Measurements from ENCODE around the gene TRIM40. TPM values are rescaled to one million over a fixed set of nuclear protein-coding genes. Genes with fewer than 3 reads are reported as not detected.
A peak's percentile ranks its signal among the peaks of the same experiment; 100 is the strongest.
"Not testable (repeated sequence)": the region's sequence is repeated elsewhere in the genome, so short reads cannot be mapped to it uniquely, and the experiment has no call there.

TRIM40 gene
- total RNA-seq, 2 experiments from 2014 or later: not detected

DNA sequence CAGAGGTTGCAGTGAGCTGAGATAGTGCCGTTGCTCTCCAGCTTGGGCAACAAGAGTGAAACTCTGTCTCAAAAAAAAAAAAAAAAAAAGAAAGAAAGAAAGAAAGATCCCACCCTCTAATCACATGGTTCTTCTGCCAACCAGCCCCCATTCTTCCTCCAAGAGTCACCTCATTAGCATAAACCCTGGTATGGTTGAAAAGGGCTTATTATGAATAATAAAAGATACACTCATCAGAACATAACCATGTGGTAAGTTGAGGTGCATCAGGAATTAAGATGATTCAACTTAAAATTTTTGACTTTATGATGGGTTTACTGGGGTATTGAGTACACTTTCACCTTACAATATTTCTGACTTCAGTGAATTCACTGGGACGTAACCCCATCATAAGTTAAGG is 793 bp upstream of the TRIM40 start:
- no peak overlapping the region for H3K4me3 Mint-ChIP-seq
- DNase-seq (no peak), ATAC-seq (no peak)
- ChIA-PET POLR2A (no interaction called here), CTCF (interaction anchor here (1.0 to 2.2 kb wide), 2 partner anchors 9 to 31 kb away, joined by 3 to 10 read pairs; no protein-coding TSS in a partner anchor)
- H3K4me1 Mint-ChIP-seq: peaks cover 16% of the 10 kb centered on the region
- H3K27ac Mint-ChIP-seq: no peak overlapping the region
- no peaks in the 10 kb centered on the region for H3K36me3 Mint-ChIP-seq (ENCODE audit: low read depth)
- peaks cover 47% of the 10 kb centered on the region for H3K27me3 Mint-ChIP-seq
- intact Hi-C loops (cut with DNase I, micrococcal nuclease): no loop called here
- H3K9me3 Mint-ChIP-seq (ENCODE audit: low read depth): no peaks in the 10 kb centered on the region

DNA sequence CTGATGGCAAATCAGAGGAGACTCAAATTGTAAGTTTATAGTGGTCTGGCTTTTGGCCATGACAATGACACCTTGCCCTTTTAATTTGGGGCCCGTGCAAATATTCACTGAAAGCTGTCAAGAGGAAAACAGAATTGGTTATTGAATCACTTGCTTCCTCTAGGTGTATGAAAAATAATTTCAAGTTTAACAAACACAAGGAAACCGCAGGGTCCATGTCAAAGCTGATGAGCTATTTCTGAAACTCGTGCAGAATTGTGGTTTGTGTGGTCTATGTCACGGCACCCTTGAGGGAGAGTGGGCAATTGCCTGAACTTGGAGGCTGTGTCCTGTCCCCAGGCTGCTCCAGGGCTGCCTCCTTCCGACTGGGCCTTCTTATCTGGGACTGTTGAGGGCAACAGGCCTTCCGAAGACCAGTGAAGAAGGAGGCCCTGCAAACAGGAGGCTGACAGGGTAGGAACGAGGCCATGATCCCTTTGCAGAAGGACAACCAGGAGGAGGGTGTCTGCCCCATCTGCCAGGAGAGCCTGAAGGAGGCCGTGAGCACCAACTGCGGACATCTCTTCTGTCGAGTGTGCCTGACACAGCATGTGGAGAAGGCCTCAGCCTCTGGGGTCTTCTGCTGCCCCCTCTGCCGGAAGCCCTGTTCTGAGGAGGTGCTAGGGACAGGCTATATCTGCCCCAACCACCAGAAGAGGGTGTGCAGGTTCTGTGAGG is 788 bp downstream of the TRIM40 start:
- intact Hi-C loops (cut with DNase I, micrococcal nuclease): no loop called here
- POLR2A ChIA-PET: no interaction called here
- H3K27me3 Mint-ChIP-seq: peaks cover 40% of the 10 kb centered on the region

DNA sequence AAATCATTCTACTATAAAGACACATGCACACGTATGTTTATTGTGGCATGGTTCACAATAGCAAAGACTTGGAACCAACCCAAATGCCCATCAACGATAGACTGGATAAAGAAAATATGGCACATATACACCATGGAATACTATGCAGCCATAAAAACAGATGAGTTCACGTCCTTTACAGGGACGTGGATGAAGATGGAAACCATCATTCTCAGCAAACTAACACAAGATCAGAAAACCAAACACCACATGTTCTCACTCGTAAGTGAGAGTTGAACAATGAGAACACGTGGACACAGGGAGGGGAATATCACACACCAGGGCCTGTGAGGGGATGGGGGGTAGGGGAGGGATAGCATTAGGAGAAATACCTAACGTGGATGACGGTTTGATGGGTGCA is 4.3 kb downstream of the TRIM40 start:
- H3K4me1 Mint-ChIP-seq; intact Hi-C loops (cut with DNase I, micrococcal nuclease); ATAC-seq; POLR2A ChIA-PET; H3K9me3 Mint-ChIP-seq (ENCODE audit: low read depth); DNase-seq; H3K27ac Mint-ChIP-seq; CTCF ChIA-PET; H3K4me3 Mint-ChIP-seq; H3K36me3 Mint-ChIP-seq (ENCODE audit: low read depth): not testable (repeated sequence)
- peaks cover 42% of the 10 kb centered on the region for H3K27me3 Mint-ChIP-seq

More for the DNA sequence above, 788 bp downstream of the TRIM40 start:
- Mint-ChIP-seq H3K36me3 (ENCODE audit: low read depth) (no peaks in the 10 kb centered on the region), H3K9me3 (ENCODE audit: low read depth) (no peaks in the 10 kb centered on the region), H3K4me3 (no peak overlapping the region), H3K27ac (no peak overlapping the region), H3K4me1 (peaks cover 6% of the 10 kb centered on the region)
- CTCF ChIA-PET: interaction anchor here (2.2 kb wide), 1 partner anchor 32 kb away, joined by 10 read pairs; no protein-coding TSS in a partner anchor
- ATAC-seq: peak; percentile 47
- peak; percentile 18 for DNase-seq

DNA sequence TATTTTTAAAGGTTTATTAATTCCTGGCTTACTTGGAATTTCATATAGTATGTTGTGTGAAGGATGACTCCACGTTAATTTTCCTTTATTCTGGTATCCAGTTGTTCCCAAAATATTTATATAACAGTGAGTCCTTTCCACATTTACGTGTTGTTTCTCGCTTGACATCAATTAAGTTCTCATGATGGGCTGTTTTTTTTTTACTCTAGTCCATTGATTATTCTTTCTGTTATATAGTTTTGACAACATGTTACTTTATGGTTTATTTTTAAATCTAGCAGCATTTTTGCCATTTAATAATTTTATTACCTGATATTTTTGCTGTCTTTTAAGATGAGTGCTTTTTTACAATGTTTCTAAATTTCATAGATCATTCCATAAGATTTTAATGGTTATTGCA is 6.7 kb downstream of the TRIM40 start:
- POLR2A ChIA-PET: no interaction called here
- CTCF ChIA-PET: interaction anchor here (1.1 to 1.8 kb wide), 4 partner anchors 9 to 39 kb away, joined by 4 to 6 read pairs (median 6); no protein-coding TSS in a partner anchor
- DNase-seq (no peak), ATAC-seq (no peak)
- no peaks in the 10 kb centered on the region for H3K4me1 Mint-ChIP-seq
- H3K36me3 Mint-ChIP-seq (ENCODE audit: low read depth): no peaks in the 10 kb centered on the region
- no peak overlapping the region for H3K4me3 Mint-ChIP-seq
- H3K27ac Mint-ChIP-seq: no peak overlapping the region
- no peaks in the 10 kb centered on the region for H3K9me3 Mint-ChIP-seq (ENCODE audit: low read depth)
- peaks cover 37% of the 10 kb centered on the region for H3K27me3 Mint-ChIP-seq
- intact Hi-C loops (cut with DNase I, micrococcal nuclease): no loop called here

DNA sequence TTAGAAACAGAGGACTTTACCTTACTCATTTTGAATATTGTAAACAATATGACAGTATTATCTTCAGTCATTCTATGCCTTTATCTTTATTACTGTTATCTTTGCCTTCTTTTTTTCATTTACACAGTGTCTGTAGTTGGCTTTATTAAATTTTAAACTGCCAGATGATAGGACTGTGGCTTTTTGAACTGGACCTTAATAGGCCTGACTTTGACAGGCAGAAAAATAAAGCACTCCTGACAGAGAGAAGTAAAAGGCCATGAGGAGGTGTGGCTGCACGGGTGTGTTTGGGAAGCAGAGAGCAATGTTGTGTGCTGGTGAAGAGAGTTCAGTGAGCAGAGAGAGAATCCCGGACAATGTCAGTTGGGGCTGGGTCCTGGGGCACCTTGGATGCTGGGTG is 7.8 kb downstream of the TRIM40 start:
- ChIA-PET POLR2A (no interaction called here), CTCF (interaction anchor here (0.6 to 3.0 kb wide), 4 partner anchors 12 to 52 kb away, joined by 4 to 15 read pairs (median 6); no protein-coding TSS in a partner anchor)
- intact Hi-C loops (cut with DNase I, micrococcal nuclease): no loop called here
- H3K4me1 Mint-ChIP-seq: no peaks in the 10 kb centered on the region
- ATAC-seq (no peak), DNase-seq (no peak)
- H3K27me3 Mint-ChIP-seq: peaks cover 37% of the 10 kb centered on the region
- H3K4me3 Mint-ChIP-seq: no peak overlapping the region
- H3K36me3 Mint-ChIP-seq (ENCODE audit: low read depth): no peaks in the 10 kb centered on the region
- no peaks in the 10 kb centered on the region for H3K9me3 Mint-ChIP-seq (ENCODE audit: low read depth)
- no peak overlapping the region for H3K27ac Mint-ChIP-seq

DNA sequence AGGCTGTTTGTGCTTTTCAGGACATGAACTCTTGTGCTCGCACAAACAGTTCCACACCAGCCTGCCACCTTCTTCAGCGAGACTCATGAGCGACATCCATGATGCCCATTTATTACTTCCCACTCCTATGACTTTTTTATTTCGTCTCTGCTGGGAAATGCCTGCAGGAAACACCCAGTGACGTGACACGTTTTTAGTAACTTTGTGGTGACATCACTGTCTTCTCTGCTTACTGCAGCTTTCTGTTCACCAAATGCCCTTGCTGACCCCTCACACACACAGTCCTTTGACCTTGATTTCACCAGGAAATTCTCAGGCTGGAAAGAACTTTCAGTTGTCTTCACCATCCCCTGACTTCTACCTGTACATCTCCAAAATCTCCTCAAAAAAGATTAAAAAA is 8.9 kb downstream of the TRIM40 start:
- Mint-ChIP-seq H3K27me3 (peaks cover 32% of the 10 kb centered on the region), H3K36me3 (ENCODE audit: low read depth) (no peaks in the 10 kb centered on the region), H3K4me1 (no peaks in the 10 kb centered on the region), H3K9me3 (ENCODE audit: low read depth) (no peaks in the 10 kb centered on the region), H3K4me3 (no peak overlapping the region), H3K27ac (no peak overlapping the region)
- no peak for ATAC-seq
- intact Hi-C loops (cut with DNase I, micrococcal nuclease): no loop called here
- ChIA-PET CTCF (interaction anchor here (3.0 kb wide), 1 partner anchor 13 kb away, joined by 15 read pairs; no protein-coding TSS in a partner anchor), POLR2A (no interaction called here)
- DNase-seq: no peak

DNA sequence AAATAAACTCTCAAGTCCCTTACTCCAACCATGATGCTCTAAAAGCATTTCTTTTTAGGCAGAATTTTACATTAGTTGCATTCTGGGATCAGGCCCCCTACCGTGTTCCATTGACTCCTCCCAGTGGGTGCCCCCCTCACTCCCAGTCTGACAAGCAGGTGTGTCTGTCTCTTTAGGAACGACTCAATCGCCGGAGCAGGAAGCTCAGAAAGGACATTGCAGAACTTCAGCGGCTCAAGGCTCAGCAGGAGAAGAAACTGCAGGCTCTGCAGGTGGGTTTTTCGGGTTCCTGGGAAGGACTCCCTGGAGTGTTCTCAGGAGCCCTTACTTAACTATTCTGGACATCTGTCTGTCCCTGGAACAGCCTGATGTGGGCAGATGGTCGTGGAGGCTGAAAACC is 9.9 kb downstream of the TRIM40 start:
- H3K27ac Mint-ChIP-seq: no peak overlapping the region
- H3K36me3 Mint-ChIP-seq (ENCODE audit: low read depth): no peaks in the 10 kb centered on the region
- ATAC-seq (no peak), DNase-seq (no peak)
- ChIA-PET CTCF (interaction anchor here (3.0 kb wide), 1 partner anchor 14 kb away, joined by 15 read pairs; no protein-coding TSS in a partner anchor), POLR2A (no interaction called here)
- peaks cover 33% of the 10 kb centered on the region for H3K27me3 Mint-ChIP-seq
- intact Hi-C loops (cut with DNase I, micrococcal nuclease): no loop called here
- H3K4me3 Mint-ChIP-seq: no peak overlapping the region
- H3K9me3 Mint-ChIP-seq (ENCODE audit: low read depth): no peaks in the 10 kb centered on the region
- H3K4me1 Mint-ChIP-seq: no peaks in the 10 kb centered on the region

DNA sequence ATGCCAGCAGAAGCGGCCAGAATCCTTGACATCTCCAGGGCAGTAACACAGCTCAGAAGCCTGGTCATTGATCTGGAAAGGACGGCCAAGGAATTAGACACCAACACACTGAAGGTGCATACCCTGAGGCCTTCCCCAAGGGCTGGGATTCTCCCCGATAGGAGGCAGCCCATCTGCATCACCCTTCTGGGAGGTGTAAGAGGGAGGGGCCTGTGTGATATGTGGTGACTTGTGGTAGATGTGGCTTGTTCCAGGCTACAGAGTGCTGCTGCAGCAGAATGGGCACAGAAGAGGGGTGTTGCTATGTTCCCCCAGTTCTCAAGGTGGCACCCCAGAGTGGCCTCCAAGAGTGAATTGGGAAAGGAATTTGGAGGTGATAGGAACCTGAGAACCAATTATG is 11.2 kb downstream of the TRIM40 start:
- Mint-ChIP-seq H3K4me3 (no peak overlapping the region), H3K4me1 (no peaks in the 10 kb centered on the region), H3K27me3 (peaks cover 26% of the 10 kb centered on the region), H3K27ac (no peak overlapping the region), H3K9me3 (ENCODE audit: low read depth) (no peaks in the 10 kb centered on the region), H3K36me3 (ENCODE audit: low read depth) (no peaks in the 10 kb centered on the region)
- CTCF ChIA-PET: interaction anchor here (2.2 kb wide), 1 partner anchor 17 kb away, joined by 10 read pairs; no protein-coding TSS in a partner anchor
- POLR2A ChIA-PET: no interaction called here
- DNase-seq (no peak), ATAC-seq (no peak)
- intact Hi-C loops (cut with DNase I, micrococcal nuclease): no loop called here

DNA sequence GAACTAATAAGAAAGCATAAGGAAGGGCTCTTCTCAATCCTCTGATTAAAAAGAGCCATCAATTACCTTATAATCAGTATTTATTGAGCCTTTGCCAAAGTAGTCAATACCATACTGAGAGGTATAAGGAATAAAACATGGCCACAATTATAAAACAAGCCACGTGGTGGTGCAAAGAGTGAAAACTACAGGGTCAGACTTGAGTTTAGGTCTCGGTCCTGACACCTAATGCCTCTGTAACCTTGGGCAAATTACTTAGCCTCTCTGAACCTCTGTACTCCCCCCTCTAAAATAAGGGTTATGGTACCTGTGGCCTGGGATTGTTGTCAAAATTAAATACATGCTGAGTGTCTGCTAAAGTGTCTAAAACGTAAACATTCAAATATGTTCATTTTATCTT is 13.3 kb downstream of the TRIM40 start:
- Mint-ChIP-seq H3K27me3 (peaks cover 25% of the 10 kb centered on the region), H3K4me1 (no peaks in the 10 kb centered on the region), H3K4me3 (no peak overlapping the region), H3K36me3 (ENCODE audit: low read depth) (no peaks in the 10 kb centered on the region), H3K27ac (no peak overlapping the region), H3K9me3 (ENCODE audit: low read depth) (no peaks in the 10 kb centered on the region)
- intact Hi-C loops (cut with DNase I, micrococcal nuclease): no loop called here
- DNase-seq (no peak), ATAC-seq (no peak)
- POLR2A ChIA-PET: no interaction called here
- CTCF ChIA-PET: no interaction called here

DNA sequence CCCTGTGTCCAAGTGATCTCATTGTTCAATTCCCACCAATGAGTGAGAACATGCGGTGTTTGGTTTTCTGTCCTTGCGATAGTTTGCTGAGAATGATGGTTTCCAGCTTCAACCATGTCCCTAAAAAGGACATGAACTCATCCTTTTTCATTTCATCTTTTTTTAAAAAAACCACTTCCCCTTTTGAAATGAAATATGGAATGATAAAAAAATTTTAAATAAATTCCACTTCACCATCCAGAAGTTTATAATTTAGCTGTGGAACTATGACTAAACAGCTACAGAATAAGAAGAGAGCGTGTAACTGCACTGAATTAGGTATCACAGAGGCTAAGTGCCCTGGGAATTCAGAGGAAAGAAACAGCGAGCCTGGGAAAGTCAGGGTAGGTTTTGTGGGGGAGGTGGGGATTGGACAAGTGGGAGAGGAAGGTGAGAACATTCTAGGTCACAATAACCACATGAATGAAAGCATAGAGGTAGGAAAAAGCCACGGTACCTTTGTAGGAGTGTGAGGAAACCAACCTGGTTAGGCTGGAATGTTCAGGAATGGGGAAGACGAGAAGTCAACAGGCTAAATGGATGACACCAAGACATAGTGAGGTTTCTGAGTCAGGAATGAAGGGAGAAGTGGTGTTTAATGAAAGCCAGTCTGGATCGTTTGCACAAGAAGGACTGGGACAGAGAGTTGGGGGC is 14.1 kb downstream of the TRIM40 start:
- H3K36me3 Mint-ChIP-seq (ENCODE audit: low read depth): no peaks in the 10 kb centered on the region
- intact Hi-C loops (cut with DNase I, micrococcal nuclease): no loop called here
- no peak for DNase-seq
- no peaks in the 10 kb centered on the region for H3K4me1 Mint-ChIP-seq
- no peak overlapping the region for H3K4me3 Mint-ChIP-seq
- H3K27me3 Mint-ChIP-seq: peaks cover 21% of the 10 kb centered on the region
- H3K9me3 Mint-ChIP-seq (ENCODE audit: low read depth): no peaks in the 10 kb centered on the region
- H3K27ac Mint-ChIP-seq: no peak overlapping the region
- no peak for ATAC-seq
- ChIA-PET POLR2A (no interaction called here), CTCF (interaction anchor here (0.6 kb wide), 1 partner anchor 90 kb away, joined by 3 read pairs; no protein-coding TSS in a partner anchor)

DNA sequence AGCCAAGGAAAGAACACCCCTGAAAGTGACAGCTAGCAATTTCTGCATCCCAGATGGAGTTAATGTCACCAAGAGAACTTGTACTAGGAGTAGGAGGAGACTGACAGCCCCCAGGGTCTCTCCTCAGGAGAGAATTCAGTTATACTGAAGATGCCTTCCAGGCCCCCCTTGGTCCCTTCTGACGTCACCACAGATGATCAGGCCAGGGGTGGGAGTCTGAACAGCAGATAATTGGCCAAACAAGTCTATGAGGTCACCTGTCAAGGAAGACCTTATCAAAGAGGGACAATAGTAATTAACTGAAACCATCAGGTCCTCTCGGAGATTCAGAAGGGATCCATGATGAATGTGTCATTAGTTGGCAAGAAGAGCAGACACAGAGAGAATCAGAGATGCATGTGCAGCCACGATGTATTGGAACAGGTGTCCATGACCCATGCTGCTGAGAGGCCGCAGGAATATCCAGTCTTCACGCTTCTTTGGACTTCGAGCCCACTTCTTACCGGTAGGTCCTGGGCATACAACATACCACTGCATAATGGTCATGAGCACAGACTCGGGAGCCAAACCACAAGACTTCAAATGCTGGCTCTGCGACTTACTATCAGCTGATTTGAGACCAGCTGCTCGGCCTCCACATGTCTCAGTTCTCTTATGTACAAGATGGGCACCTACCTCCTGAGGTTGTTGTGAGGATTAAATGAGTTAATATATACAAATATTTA is 14.9 kb downstream of the TRIM40 start:
- H3K4me1 Mint-ChIP-seq: no peaks in the 10 kb centered on the region
- peaks cover 19% of the 10 kb centered on the region for H3K27me3 Mint-ChIP-seq
- intact Hi-C loops (cut with DNase I, micrococcal nuclease): no loop called here
- H3K9me3 Mint-ChIP-seq (ENCODE audit: low read depth): no peaks in the 10 kb centered on the region
- ChIA-PET POLR2A (interaction anchor here (0.6 kb wide), 1 partner anchor 1847 kb away, joined by 3 read pairs; no protein-coding TSS in a partner anchor), CTCF (interaction anchor here (0.6 to 0.9 kb wide), 4 partner anchors 8 to 91 kb away, joined by 3 to 5 read pairs (median 4); no protein-coding TSS in a partner anchor)
- H3K36me3 Mint-ChIP-seq (ENCODE audit: low read depth): no peaks in the 10 kb centered on the region
- ATAC-seq: no peak
- no peak overlapping the region for H3K27ac Mint-ChIP-seq
- H3K4me3 Mint-ChIP-seq: no peak overlapping the region
- no peak for DNase-seq

All from activated CD4-positive, alpha-beta T cell treated with anti-CD3 and anti-CD28 coated beads for 36 hours (primary cell).